ENCODE results near the gene FAM83D.

FAM83D gene

DNA sequence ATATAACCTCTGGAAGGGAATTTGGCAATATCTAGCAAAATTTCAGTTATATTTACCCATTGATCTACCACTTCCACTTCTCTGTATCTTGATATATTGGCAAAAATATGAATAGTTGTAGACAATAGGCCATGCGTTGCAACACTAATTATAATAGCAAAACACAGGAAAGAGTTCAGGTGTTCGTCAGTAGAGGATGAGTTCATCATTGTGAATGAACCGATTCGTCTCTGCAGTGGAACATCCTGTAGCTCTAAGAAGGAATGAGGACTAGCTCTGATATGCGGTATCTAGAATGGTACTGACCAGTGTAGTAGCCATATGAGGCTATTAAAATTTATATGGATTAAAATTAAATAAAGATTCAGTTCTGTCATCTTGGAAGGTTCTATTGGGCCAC is 8.3 kb downstream of the FAM83D start:
- Histone ChIP-seq H3K4me3 (ENCODE audit: low read depth, low read length) (no peak overlapping the region), H3K27me3 (ENCODE audit: insufficient read depth, low read depth, severe bottlenecking) (no peaks in the 10 kb centered on the region), H3K27ac (no peak overlapping the region), H3K9me3 (ENCODE audit: severe bottlenecking) (no peaks in the 10 kb centered on the region), H3K36me3 (peaks cover 55% of the 10 kb centered on the region)
- no peak for DNase-seq
- TF ChIP-seq, protein P1, sequence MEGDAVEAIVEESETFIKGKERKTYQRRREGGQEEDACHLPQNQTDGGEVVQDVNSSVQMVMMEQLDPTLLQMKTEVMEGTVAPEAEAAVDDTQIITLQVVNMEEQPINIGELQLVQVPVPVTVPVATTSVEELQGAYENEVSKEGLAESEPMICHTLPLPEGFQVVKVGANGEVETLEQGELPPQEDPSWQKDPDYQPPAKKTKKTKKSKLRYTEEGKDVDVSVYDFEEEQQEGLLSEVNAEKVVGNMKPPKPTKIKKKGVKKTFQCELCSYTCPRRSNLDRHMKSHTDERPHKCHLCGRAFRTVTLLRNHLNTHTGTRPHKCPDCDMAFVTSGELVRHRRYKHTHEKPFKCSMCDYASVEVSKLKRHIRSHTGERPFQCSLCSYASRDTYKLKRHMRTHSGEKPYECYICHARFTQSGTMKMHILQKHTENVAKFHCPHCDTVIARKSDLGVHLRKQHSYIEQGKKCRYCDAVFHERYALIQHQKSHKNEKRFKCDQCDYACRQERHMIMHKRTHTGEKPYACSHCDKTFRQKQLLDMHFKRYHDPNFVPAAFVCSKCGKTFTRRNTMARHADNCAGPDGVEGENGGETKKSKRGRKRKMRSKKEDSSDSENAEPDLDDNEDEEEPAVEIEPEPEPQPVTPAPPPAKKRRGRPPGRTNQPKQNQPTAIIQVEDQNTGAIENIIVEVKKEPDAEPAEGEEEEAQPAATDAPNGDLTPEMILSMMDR (IDR thresholded peaks at IDR 0.05; ENCODE audit: low read depth, low read length): no peak

- H3K4me3 ChIP-seq (ENCODE audit: low read depth, low read length): no peak overlapping the region
- no peak overlapping the region for H3K27ac ChIP-seq
- H3K27me3 ChIP-seq (ENCODE audit: insufficient read depth, low read depth, severe bottlenecking): no peaks in the 10 kb centered on the region
- TF ChIP-seq, protein P1 (IDR thresholded peaks at IDR 0.05; ENCODE audit: low read depth, low read length): 0 out of 2 replicates have a peak, but pooled peaks have one; percentile 9
- H3K9me3 ChIP-seq (ENCODE audit: severe bottlenecking): no peaks in the 10 kb centered on the region
- peaks cover 57% of the 10 kb centered on the region for H3K36me3 ChIP-seq
- DNase-seq: no peak
Observed at GRCh38 chr20:38935285-38935684, 9.1 kb downstream of the FAM83D start.

DNA sequence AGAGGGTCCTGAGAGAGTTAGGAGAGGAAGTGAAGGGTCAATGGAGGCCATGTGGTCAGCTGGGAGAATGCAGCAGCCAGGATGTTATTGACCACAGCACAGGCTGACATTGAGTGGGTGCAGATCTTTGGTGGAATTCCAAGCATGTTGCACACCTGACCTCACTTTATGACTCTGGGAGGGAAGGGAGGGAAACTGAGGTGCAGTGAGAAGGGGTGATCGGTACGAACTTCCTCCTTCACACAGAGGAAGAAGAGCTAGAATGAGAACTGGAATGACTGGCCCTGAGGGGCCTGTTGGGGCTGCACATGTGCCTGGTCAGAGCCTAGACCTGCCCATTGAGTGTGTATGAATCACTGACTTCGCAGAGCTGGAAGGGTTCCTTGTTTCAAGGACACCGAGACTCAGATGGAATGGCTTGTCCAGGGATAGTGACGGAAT is 9.8 kb downstream of the FAM83D start:
- TF ChIP-seq, protein P1 (IDR thresholded peaks at IDR 0.05; ENCODE audit: low read depth, low read length): no peak

DNA sequence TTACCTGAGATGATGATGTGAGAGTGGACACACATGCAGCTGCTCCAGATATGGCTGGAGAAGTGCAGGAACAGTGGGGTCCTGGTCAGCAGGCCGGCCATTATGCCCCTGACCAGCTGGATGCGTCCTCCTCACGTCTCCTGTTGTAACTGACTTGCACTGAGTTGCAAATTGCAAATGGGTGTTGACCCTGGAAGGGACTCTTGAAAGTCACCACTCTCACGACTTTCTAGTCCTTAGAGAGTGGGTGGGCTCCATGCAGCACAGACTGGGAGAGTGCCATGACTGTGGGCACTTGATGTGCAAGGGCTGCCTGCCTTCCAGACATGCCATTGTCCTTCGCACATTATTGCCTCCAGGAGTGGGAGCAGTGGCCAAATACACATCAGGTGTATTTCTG is 10.8 kb downstream of the FAM83D start:
- no peak for DNase-seq
- Histone ChIP-seq H3K36me3 (peaks cover 63% of the 10 kb centered on the region), H3K4me3 (ENCODE audit: low read depth, low read length) (no peak overlapping the region), H3K9me3 (ENCODE audit: severe bottlenecking) (no peaks in the 10 kb centered on the region), H3K27me3 (ENCODE audit: insufficient read depth, low read depth, severe bottlenecking) (no peaks in the 10 kb centered on the region), H3K27ac (no peak overlapping the region)
- TF ChIP-seq, protein P1 (IDR thresholded peaks at IDR 0.05; ENCODE audit: low read depth, low read length): no peak

More for the DNA sequence above, 9.8 kb downstream of the FAM83D start:
- Histone ChIP-seq H3K9me3 (ENCODE audit: severe bottlenecking) (no peaks in the 10 kb centered on the region), H3K27ac (no peak overlapping the region), H3K27me3 (ENCODE audit: insufficient read depth, low read depth, severe bottlenecking) (no peaks in the 10 kb centered on the region), H3K4me3 (ENCODE audit: low read depth, low read length) (no peak overlapping the region), H3K36me3 (peaks cover 59% of the 10 kb centered on the region)
- DNase-seq: no peak

GRCh38 chr20:38937978-38938473 is 11.8 kb downstream of the FAM83D start:
- TF ChIP-seq, protein P1 (IDR thresholded peaks at IDR 0.05; ENCODE audit: low read depth, low read length): no peak
- H3K27me3 ChIP-seq (ENCODE audit: insufficient read depth, low read depth, severe bottlenecking): no peaks in the 10 kb centered on the region
- peaks cover 67% of the 10 kb centered on the region for H3K36me3 ChIP-seq
- DNase-seq: peak; percentile 18
- H3K9me3 ChIP-seq (ENCODE audit: severe bottlenecking): no peaks in the 10 kb centered on the region
- H3K4me3 ChIP-seq (ENCODE audit: low read depth, low read length): no peak overlapping the region
- H3K27ac ChIP-seq: no peak overlapping the region

DNA sequence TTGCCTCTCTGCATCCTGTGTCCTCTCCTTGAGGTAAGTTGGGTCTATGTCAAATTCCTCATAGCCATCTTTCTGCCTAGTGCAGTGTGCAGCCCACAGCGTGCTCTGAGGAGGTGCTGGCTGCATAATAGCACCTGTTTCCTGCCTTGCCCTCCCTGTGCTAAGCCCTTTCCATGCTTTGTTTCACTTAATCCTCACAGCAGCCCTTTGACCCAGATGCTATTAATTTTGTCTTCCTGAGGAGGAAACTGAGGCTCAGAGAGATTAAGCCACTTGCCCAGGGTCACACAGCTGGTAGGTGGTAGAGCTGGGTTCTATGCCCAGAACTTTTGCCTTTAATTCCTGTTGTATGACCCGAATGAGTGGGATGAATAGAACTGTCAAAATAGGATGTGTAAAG is 13.5 kb downstream of the FAM83D start:
- Histone ChIP-seq H3K36me3 (peaks cover 81% of the 10 kb centered on the region), H3K27me3 (ENCODE audit: insufficient read depth, low read depth, severe bottlenecking) (no peaks in the 10 kb centered on the region), H3K27ac (no peak overlapping the region), H3K9me3 (ENCODE audit: severe bottlenecking) (no peaks in the 10 kb centered on the region), H3K4me3 (ENCODE audit: low read depth, low read length) (no peak overlapping the region)
- no peak for DNase-seq
- TF ChIP-seq, protein P1 (IDR thresholded peaks at IDR 0.05; ENCODE audit: low read depth, low read length): no peak

Data from WERI-Rb-1 (cell line).